Peyer's patch (tissue), 4 donors: Measurements from ENCODE around the gene HMMR. TPM values are rescaled to one million over a fixed set of nuclear protein-coding genes. Genes with fewer than 3 reads are reported as not detected.

Source experiments
- DNase-seq, 3 donors: peaks; one replicate each; pipeline ENCODE4 v3.0.0-alpha.2; 2017 to 2019
- H3K27ac ChIP-seq, 4 donors: fragments of 200-600 bp; sonication (generic); one replicate each; pipeline ENCODE4 v1.5.1; 2016 to 2019
- H3K27me3 ChIP-seq, 2 donors: fragments of 200-600 bp; sonication (generic); one replicate each; pipeline ENCODE4 v1.5.1; 2019
- H3K36me3 ChIP-seq, 3 donors: fragments of 200-600 bp; sonication (generic); one replicate each; pipeline ENCODE4 v1.5.1; 2016 to 2019
- H3K4me1 ChIP-seq, 4 donors: fragments of 200-600 bp; sonication (generic); one replicate each; pipeline ENCODE4 v1.5.1; 2016 to 2019
- H3K4me3 ChIP-seq, 4 donors: fragments of 200-600 bp; sonication (generic); 1 replicate in 3 of 4; 2 replicates in 1 of 4; pipeline ENCODE4 v1.5.1; 2016 to 2019; ENCODE audit warnings: mild to moderate bottlenecking in 1 of 4
- H3K9me3 ChIP-seq, 4 donors: fragments of 200-600 bp; sonication (generic); one replicate each; pipeline ENCODE4 v1.5.1; 2016 to 2019; ENCODE audit warnings: mild to moderate bottlenecking in 1 of 4
- CTCF ChIP-seq, 6 experiments: fragments of 450-650 bp in 4 of 6; fragments of 200-600 bp in 2 of 6; sonication (generic) in 1 of 6; IDR thresholded peaks; one replicate each; pipeline ENCODE4 v1.5.1; 2017 to 2019; ENCODE audit warnings: antibody characterized with exemption in 6 of 6, mild to moderate bottlenecking in 3 of 6, moderate library complexity in 1 of 6
- POLR2A ChIP-seq, 2 donors: fragments of 450-650 bp; IDR thresholded peaks; one replicate each; pipeline ENCODE4 v1.5.1; 2017; ENCODE audit warnings: antibody characterized with exemption in 2 of 2, mild to moderate bottlenecking in 2 of 2, moderate library complexity in 2 of 2
- total RNA-seq, 4 donors: library from RNA; depleted of rRNA; stranded (reverse); fragments of >200 nt; gene quantifications; one replicate each; pipeline ENCODE4 v1.1.0, GENCODE V29; 2016

HMMR gene
- total RNA-seq, 4 donors from 2014 or later, result 1.1 to 3.3 (median 1.9) TPM

DNA sequence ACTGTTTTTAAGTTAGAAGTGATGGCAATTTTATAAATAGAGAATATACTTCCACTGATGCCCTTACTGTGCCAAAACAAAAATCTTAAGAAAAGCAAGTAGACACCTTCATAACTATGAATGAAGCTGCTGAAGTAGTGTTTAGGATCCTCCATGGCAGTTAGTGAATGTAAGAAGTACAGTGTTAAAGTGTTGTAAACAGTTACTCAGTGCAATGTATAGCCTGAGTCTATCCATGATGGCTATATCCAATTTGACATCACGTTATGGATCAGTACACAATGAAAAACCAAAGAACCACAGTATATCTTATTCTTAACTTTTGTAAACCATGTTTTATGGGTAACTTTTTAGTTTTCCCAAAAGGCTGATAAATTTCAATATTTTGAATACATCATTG lies 15.9 kb upstream of the HMMR start:
- no peak overlapping the region for H3K27ac ChIP-seq
- H3K9me3 ChIP-seq, result no peaks in the 10 kb centered on the region
- H3K27me3 ChIP-seq, result no peaks in the 10 kb centered on the region
- H3K4me1 ChIP-seq, result peaks cover 0 to 9% (median 2%) of the 10 kb centered on the region in 4 donors
- no peak overlapping the region for H3K4me3 ChIP-seq
- peaks cover 0 to 76% (median 0%) of the 10 kb centered on the region in 3 donors for H3K36me3 ChIP-seq
- TF ChIP-seq CTCF (IDR thresholded peaks at IDR 0.05) (no peak), POLR2A (IDR thresholded peaks at IDR 0.05) (no peak)
- DNase-seq, result no peak

DNA sequence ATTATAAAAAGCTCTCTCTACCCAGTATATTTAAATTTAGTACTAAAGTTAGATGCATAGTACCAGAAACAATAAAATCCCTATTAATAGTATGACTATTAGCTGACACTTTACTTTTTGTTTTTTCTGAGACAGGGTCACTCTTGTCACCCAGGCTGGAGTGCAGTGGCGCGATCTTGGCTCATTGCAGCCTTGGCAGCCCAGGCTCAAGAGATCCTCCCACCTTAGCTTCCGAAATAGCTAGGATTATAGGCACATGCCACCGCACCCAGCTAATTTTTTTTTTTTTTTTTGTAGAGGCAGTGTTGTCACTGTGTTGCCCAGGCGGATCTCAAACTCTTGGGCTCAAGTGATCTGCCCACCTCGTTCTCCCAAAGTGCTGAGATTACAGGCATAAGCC lies 15.1 kb upstream of the HMMR start:
- Histone ChIP-seq H3K36me3 (peaks cover 0 to 82% (median 0%) of the 10 kb centered on the region in 3 donors), H3K27me3 (no peaks in the 10 kb centered on the region), H3K4me1 (peaks cover 0 to under 1% (median 0%) of the 10 kb centered on the region in 4 donors), H3K27ac (no peak overlapping the region), H3K9me3 (no peaks in the 10 kb centered on the region), H3K4me3 (no peak overlapping the region)
- DNase-seq, result no peak
- no peak for TF ChIP-seq CTCF (IDR thresholded peaks at IDR 0.05)
- TF ChIP-seq POLR2A (IDR thresholded peaks at IDR 0.05), result no peak

DNA sequence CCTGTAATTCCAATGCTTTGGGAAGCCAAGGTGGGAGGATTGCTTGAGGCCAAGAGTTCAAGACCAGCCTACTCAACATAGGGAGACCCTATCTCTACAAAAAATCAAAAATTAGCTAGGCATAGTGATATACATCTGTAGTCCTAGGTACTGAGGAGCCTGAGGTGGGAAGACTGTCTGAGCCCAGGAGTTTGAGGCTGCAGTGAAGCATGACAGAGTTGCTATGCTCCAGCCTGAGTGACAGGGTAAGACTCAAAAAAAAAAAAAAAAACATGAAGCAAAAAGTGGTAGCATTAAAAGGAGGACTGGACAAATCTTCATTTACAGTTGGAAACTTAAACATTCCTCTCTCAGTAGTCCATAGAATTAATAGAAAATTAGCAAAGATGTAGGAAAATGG lies 13.2 kb upstream of the HMMR start:
- Histone ChIP-seq H3K4me1 (no peaks in the 10 kb centered on the region), H3K27me3 (no peaks in the 10 kb centered on the region), H3K36me3 (peaks cover 0 to 82% (median 0%) of the 10 kb centered on the region in 3 donors), H3K9me3 (no peaks in the 10 kb centered on the region), H3K27ac (no peak overlapping the region), H3K4me3 (no peak overlapping the region)
- TF ChIP-seq CTCF (IDR thresholded peaks at IDR 0.05) (no peak), POLR2A (IDR thresholded peaks at IDR 0.05) (no peak)
- no peak for DNase-seq

DNA sequence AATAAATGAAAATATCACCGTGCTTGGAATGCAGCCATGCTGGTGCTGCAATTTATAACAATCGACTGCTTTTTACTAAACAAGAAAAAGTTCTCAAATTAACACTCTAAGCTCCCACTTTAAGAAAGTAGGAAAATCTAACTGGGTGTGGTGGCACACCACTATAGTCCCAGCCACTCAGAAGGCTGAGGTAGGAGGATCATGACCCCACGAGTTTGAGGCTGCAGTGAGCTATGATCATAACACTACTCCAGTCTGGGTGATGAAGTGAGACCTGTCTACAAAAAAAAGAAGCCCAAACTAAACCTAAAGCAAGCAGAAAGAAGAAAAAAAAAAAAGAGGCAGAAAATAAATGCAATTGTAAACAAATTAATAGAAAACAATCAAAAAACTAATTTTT lies 12.6 kb upstream of the HMMR start:
- DNase-seq, result no peak
- Histone ChIP-seq H3K9me3 (no peaks in the 10 kb centered on the region), H3K27ac (no peak overlapping the region), H3K27me3 (no peaks in the 10 kb centered on the region), H3K36me3 (peaks cover 0 to 80% (median 0%) of the 10 kb centered on the region in 3 donors), H3K4me3 (no peak overlapping the region), H3K4me1 (no peaks in the 10 kb centered on the region)
- TF ChIP-seq POLR2A (IDR thresholded peaks at IDR 0.05) (no peak), CTCF (IDR thresholded peaks at IDR 0.05) (no peak)

GRCh38 chr5:163448491-163448890 lies 11.9 kb upstream of the HMMR start:
- Histone ChIP-seq H3K36me3 (peaks cover 0 to 77% (median 0%) of the 10 kb centered on the region in 3 donors), H3K27me3 (no peaks in the 10 kb centered on the region), H3K4me3 (no peak overlapping the region), H3K9me3 (no peaks in the 10 kb centered on the region), H3K4me1 (no peaks in the 10 kb centered on the region), H3K27ac (no peak overlapping the region)
- TF ChIP-seq POLR2A (IDR thresholded peaks at IDR 0.05) (no peak), CTCF (IDR thresholded peaks at IDR 0.05) (no peak)
- DNase-seq, result no peak

DNA sequence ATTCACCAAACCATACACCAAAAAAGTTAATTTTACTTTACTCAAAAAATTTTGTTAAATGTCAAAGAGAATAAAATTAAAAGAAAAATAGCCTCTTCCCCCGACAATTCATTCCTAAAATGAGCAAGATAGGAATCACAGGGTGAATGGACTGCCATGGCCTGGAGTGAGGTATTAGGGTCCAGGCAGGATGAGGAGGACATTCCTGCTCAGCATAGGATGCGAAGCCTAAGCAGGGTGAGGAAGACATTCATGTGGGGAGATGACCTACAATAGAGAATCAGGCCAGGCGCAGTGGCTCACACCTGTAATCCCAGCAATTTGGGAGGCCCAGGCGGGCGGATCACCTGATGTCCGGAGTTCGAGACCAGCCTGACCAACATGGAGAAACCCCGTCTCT lies 8.9 kb upstream of the HMMR start:
- Histone ChIP-seq H3K4me1 (no peaks in the 10 kb centered on the region), H3K27me3 (no peaks in the 10 kb centered on the region), H3K4me3 (no peak overlapping the region), H3K9me3 (no peaks in the 10 kb centered on the region), H3K27ac (no peak overlapping the region), H3K36me3 (peaks cover 0 to 54% (median 0%) of the 10 kb centered on the region in 3 donors)
- TF ChIP-seq CTCF (IDR thresholded peaks at IDR 0.05) (no peak), POLR2A (IDR thresholded peaks at IDR 0.05) (no peak)
- no peak for DNase-seq
